Kidney epithelial cell (primary cell): ENCODE measurements around the gene CTDSP1. TPM values are rescaled to one million over a fixed set of nuclear protein-coding genes. Genes with fewer than 3 reads are reported as not detected.

Experiments
- DNase-seq: peaks from one replicate; pipeline ENCODE4 v3.0.0-alpha.2; 2010; ENCODE audit warnings: low read depth
- H3K27me3 ChIP-seq: 2 replicates; pipeline ENCODE4 v1.6.0; 2011; ENCODE audit warnings: low read length; ENCODE audit not compliant: control insufficient read depth, insufficient read depth
- H3K36me3 ChIP-seq: 2 replicates; pipeline ENCODE4 v1.5.1; 2011; ENCODE audit warnings: low read length; ENCODE audit not compliant: control insufficient read depth, insufficient read depth
- H3K4me3 ChIP-seq: 2 replicates; pipeline ENCODE4 v1.5.1; 2011; ENCODE audit warnings: low read depth, mild to moderate bottlenecking, control low read depth, low read length
- total RNA-seq: library from RNA; depleted of rRNA; stranded (reverse); fragments of >200 nt; gene quantifications from 2 replicates; pipeline ENCODE4 v1.2.3, GENCODE V29; 2015
- TF ChIP-seq, protein P1 (sequence below): IDR thresholded peaks from 2 replicates; pipeline ENCODE4 v1.5.1; 2011; ENCODE audit warnings: mild to moderate bottlenecking, moderate library complexity, low read length, control low read depth, inconsistent platforms; ENCODE audit not compliant: insufficient read depth, poor library complexity, severe bottlenecking

Gene CTDSP1
- total RNA-seq, 1 donor from 2014 or later = 37.8 TPM

- Histone ChIP-seq H3K27me3 (no peaks in the 10 kb centered on the region), H3K36me3 (no peaks in the 10 kb centered on the region), H3K4me3 (peak overlapping the region; percentile 44)
- DNase-seq = peak; percentile 69
- TF ChIP-seq, protein P1, sequence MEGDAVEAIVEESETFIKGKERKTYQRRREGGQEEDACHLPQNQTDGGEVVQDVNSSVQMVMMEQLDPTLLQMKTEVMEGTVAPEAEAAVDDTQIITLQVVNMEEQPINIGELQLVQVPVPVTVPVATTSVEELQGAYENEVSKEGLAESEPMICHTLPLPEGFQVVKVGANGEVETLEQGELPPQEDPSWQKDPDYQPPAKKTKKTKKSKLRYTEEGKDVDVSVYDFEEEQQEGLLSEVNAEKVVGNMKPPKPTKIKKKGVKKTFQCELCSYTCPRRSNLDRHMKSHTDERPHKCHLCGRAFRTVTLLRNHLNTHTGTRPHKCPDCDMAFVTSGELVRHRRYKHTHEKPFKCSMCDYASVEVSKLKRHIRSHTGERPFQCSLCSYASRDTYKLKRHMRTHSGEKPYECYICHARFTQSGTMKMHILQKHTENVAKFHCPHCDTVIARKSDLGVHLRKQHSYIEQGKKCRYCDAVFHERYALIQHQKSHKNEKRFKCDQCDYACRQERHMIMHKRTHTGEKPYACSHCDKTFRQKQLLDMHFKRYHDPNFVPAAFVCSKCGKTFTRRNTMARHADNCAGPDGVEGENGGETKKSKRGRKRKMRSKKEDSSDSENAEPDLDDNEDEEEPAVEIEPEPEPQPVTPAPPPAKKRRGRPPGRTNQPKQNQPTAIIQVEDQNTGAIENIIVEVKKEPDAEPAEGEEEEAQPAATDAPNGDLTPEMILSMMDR = peak; percentile 92
Measured at GRCh38 chr2:218406209-218406948, 6.7 kb downstream of the CTDSP1 start.

DNA sequence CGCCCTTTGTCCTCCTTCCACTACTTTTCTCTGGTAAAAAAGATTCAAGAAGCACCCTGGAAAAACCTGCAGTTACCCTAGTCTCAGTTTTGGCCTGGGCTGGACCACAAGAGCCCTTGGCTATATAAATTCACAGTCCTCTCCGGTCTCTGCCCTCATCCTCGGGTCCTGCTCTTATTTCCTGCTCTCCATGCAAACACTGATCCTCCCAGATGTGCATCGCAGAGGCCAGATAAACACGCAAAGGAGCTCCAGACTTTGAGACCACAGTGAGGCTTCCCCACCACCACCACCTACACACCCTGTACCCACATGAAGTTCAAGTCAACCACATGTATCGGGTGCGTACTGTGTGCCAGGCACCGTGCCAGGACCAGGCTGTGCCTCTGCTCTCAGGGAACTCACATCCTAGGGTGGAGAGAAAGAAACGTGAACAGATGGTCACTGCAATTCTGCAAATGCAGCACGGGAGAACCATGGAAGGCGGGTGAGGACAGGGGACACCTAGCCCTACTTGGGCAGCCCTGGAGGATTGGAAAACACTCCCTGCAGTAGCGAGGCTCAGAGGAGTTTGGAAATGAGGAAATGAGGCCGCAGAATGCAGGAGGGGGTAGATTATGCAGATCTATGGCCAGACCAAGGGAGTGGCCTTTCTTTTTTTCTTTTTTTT, 7.4 kb downstream of the CTDSP1 start:
- Histone ChIP-seq H3K4me3 (peak overlapping the region; percentile 44), H3K27me3 (no peaks in the 10 kb centered on the region), H3K36me3 (no peaks in the 10 kb centered on the region)
- no peak for DNase-seq
- TF ChIP-seq, protein P1 = no peak

GRCh38 chr2:218407717-218408116, 8.0 kb downstream of the CTDSP1 start:
- no peak for DNase-seq
- no peaks in the 10 kb centered on the region for H3K36me3 ChIP-seq
- no peak overlapping the region for H3K4me3 ChIP-seq
- no peaks in the 10 kb centered on the region for H3K27me3 ChIP-seq
- TF ChIP-seq, protein P1 = no peak

DNA sequence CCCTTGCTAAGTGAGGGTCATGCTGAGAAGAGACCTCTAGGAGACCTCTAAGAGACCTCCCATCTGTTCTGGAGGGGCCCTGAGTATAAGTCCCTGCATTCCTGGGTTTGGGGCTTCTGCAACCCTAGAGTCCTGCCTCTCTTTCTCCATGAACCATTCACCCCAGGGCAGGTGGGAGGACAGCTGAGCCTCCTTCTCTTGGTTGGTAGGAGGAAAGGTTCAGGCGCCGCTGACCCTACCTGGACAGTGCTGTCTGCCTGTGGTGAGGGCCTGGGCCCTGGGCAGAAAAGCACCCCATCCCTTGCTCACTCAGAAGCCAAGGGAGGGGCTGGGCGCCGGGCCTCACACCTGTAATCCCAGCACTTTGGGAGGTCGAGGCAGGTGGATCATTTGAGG, 18.7 kb downstream of the CTDSP1 start:
- H3K27me3 ChIP-seq = no peaks in the 10 kb centered on the region
- H3K36me3 ChIP-seq = no peaks in the 10 kb centered on the region
- TF ChIP-seq, protein P1 = no peak
- DNase-seq = no peak
- H3K4me3 ChIP-seq = no peak overlapping the region

- Histone ChIP-seq H3K4me3 (no peak within 1 kb of the TSS), H3K27me3 (no peaks in the 10 kb centered on the region), H3K36me3 (no peaks in the 10 kb centered on the region)
- DNase-seq = no peak
- TF ChIP-seq, protein P1 = no peak
Measured at GRCh38 chr2:218418717-218419458, 19.2 kb downstream of the CTDSP1 start, which contains the start of gene VIL1. VIL1 (plus strand) TSS chr2:218419123; CDS start chr2:218423779, 4,656 bp downstream.
